Keratinocyte (primary cell): ENCODE measurements around the gene AGPS. TPM values are rescaled to one million over a fixed set of nuclear protein-coding genes. Genes with fewer than 3 reads are reported as not detected.
A peak's percentile ranks its signal among the peaks of the same experiment; 100 is the strongest.

Experiments
- DNase-seq: peaks from one replicate; pipeline ENCODE4 v3.0.0-alpha.2; 2011; ENCODE audit warnings: low read depth, missing footprints, low spot score
- FAIRE-seq: peaks from 2 replicates; lab custom pipeline; 2011; peaks lifted over from hg19 to GRCh38; lab: Jason Lieb, UNC
- H2AFZ ChIP-seq: 2 replicates; pipeline ENCODE4 v1.6.0; 2012; ENCODE audit warnings: low read length, control low read depth, inconsistent platforms; ENCODE audit not compliant: control insufficient read depth
- H3K27ac ChIP-seq: 2 replicates; pipeline ENCODE4 v1.5.1; 2011; ENCODE audit warnings: low read length; ENCODE audit not compliant: control insufficient read depth, insufficient read depth
- H3K27me3 ChIP-seq: 3 replicates; pipeline ENCODE4 v1.6.0; 2011; ENCODE audit warnings: low read length; ENCODE audit not compliant: control insufficient read depth, insufficient read depth; ENCODE audit errors: extremely low read depth
- H3K36me3 ChIP-seq, 2 experiments: 2 replicates in 1 of 2; 3 replicates in 1 of 2; pipeline ENCODE4 v1.5.1; 2011; ENCODE audit warnings: low read length in 2 of 2, mild to moderate bottlenecking in 1 of 2; ENCODE audit not compliant: control insufficient read depth in 2 of 2, insufficient read depth in 2 of 2; ENCODE audit errors: extremely low read depth in 1 of 2
- H3K4me1 ChIP-seq: 3 replicates; pipeline ENCODE4 v1.5.1; 2011; ENCODE audit warnings: low read length; ENCODE audit not compliant: control insufficient read depth, insufficient read depth; ENCODE audit errors: extremely low read depth
- H3K4me2 ChIP-seq: 3 replicates; pipeline ENCODE4 v1.6.0; 2011; ENCODE audit warnings: low read depth, low read length; ENCODE audit not compliant: control insufficient read depth, insufficient read depth; ENCODE audit errors: extremely low read depth
- H3K4me3 ChIP-seq, 3 experiments: fragments of 200-600 bp in 1 of 3; sonication (generic) in 1 of 3; 2 replicates in 2 of 3; 3 replicates in 1 of 3; pipeline ENCODE4 v1.5.1; 2011 to 2016; ENCODE audit warnings: low read length in 3 of 3, mild to moderate bottlenecking in 3 of 3, control low read depth in 2 of 3, inconsistent platforms in 1 of 3, low read depth in 1 of 3, mixed read lengths in 1 of 3, mixed run types in 1 of 3, moderate library complexity in 1 of 3; ENCODE audit not compliant: control insufficient read depth in 2 of 3, insufficient read depth in 2 of 3; ENCODE audit errors: extremely low read depth in 1 of 3
- H3K79me2 ChIP-seq: 2 replicates; pipeline ENCODE4 v1.6.0; 2012; ENCODE audit warnings: low read length; ENCODE audit not compliant: control insufficient read depth, insufficient read depth
- H3K9ac ChIP-seq: 3 replicates; pipeline ENCODE4 v1.6.0; 2011; ENCODE audit warnings: low read length; ENCODE audit not compliant: control insufficient read depth, insufficient read depth; ENCODE audit errors: extremely low read depth
- H3K9me1 ChIP-seq: 3 replicates; pipeline ENCODE4 v1.6.0; 2011; ENCODE audit warnings: low read length; ENCODE audit not compliant: control insufficient read depth, insufficient read depth; ENCODE audit errors: extremely low read depth
- H3K9me3 ChIP-seq: 2 replicates; pipeline ENCODE4 v1.5.1; 2012; ENCODE audit warnings: low read depth, low read length; ENCODE audit not compliant: control insufficient read depth
- H4K20me1 ChIP-seq: 3 replicates; pipeline ENCODE4 v1.6.0; 2011; ENCODE audit warnings: low read length; ENCODE audit not compliant: control insufficient read depth, insufficient read depth; ENCODE audit errors: extremely low read depth
- EZH2 ChIP-seq: IDR thresholded peaks from one replicate; pipeline ENCODE4 v1.6.1; 2012; ENCODE audit warnings: inconsistent platforms, mild to moderate bottlenecking, low read length, moderate library complexity
- dilution Hi-C: fragments of 300-500 bp; cut with MboI; formaldehyde crosslinking; loops from one replicate; pipeline ENCODE4 v1.7.0; 2020; ENCODE audit warnings: low sequenced_read_pairs; ENCODE audit not compliant: extremely low pct_ligation_motif_present
- polyA plus RNA-seq, 5 experiments: library from polyadenylated mRNA; depleted of rRNA in 3 of 5; stranded (reverse) in 3 of 5; stranded (forward) in 1 of 5; unstranded in 1 of 5; fragments of >200 nt; gene quantifications; 1 replicate in 1 of 5; 2 replicates in 3 of 5; 3 replicates in 1 of 5; pipeline versions ENCODE4 v1.2.1 to v1.2.3, GENCODE V29; 2011 to 2012; ENCODE audit warnings: missing spikeins in 2 of 5, low read depth in 1 of 5, low replicate concordance in 1 of 5
- TF ChIP-seq, protein P1 (sequence below), 3 experiments: IDR thresholded peaks in 1 of 3; conservative IDR thresholded peaks in 1 of 3; optimal IDR thresholded peaks in 1 of 3; 2 replicates in 2 of 3; 3 replicates in 1 of 3; pipeline versions ENCODE3 to v1.5.1; 2011; ENCODE audit warnings: low read length in 3 of 3, mild to moderate bottlenecking in 3 of 3, moderate library complexity in 2 of 3, control low read depth in 1 of 3, inconsistent platforms in 1 of 3; ENCODE audit not compliant: insufficient read depth in 2 of 3; ENCODE audit errors: extremely low read depth in 1 of 3

The AGPS gene
- polyA plus RNA-seq, 1 donor (not counting 4 experiments of a cell fraction or from before 2014, with no cell fraction given): 28.0 TPM

DNA sequence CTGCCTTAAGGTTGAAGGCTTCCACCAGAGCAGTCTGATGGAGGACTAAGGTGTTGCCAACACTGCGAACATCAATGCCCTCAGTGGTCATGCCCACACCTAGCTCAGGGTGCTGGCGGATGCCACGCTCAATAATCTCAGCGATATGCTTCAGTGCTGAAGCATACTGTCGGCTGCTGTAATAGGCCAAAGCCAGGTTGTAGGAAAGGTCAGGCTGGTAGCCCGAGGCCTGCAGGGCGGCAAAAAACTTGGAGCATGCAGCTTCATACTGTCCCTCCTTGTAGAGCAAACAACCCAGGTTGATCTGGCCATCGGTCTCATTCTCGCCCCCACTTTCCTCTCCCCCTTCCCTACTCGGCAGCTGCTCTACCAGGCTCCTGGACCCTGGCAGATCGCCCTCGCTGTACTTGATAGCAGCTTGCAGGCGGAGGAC lies 159.4 kb downstream of the AGPS start:
- Histone ChIP-seq H4K20me1 (no peaks in the 10 kb centered on the region), H3K9me3 (no peaks in the 10 kb centered on the region), H3K27ac (peak overlapping the region; percentile 100), H3K4me3 (peak overlapping the region; percentile 73 to 98 (median 97)), H3K4me1 (no peaks in the 10 kb centered on the region), H3K9me1 (no peaks in the 10 kb centered on the region), H3K27me3 (no peaks in the 10 kb centered on the region), H3K4me2 (peak overlapping the region; percentile 96), H3K36me3 (no peaks in the 10 kb centered on the region), H3K9ac (peak overlapping the region; percentile 98), H2AFZ (peak overlapping the region; percentile 100), H3K79me2 (no peaks in the 10 kb centered on the region)
- dilution Hi-C loops: no loop called here
- TF ChIP-seq EZH2: no peak
- TF ChIP-seq, protein P1, sequence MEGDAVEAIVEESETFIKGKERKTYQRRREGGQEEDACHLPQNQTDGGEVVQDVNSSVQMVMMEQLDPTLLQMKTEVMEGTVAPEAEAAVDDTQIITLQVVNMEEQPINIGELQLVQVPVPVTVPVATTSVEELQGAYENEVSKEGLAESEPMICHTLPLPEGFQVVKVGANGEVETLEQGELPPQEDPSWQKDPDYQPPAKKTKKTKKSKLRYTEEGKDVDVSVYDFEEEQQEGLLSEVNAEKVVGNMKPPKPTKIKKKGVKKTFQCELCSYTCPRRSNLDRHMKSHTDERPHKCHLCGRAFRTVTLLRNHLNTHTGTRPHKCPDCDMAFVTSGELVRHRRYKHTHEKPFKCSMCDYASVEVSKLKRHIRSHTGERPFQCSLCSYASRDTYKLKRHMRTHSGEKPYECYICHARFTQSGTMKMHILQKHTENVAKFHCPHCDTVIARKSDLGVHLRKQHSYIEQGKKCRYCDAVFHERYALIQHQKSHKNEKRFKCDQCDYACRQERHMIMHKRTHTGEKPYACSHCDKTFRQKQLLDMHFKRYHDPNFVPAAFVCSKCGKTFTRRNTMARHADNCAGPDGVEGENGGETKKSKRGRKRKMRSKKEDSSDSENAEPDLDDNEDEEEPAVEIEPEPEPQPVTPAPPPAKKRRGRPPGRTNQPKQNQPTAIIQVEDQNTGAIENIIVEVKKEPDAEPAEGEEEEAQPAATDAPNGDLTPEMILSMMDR (optimal IDR thresholded peaks at IDR 0.05 in 1 of 3, IDR thresholded peaks at IDR 0.05 in 1 of 3, conservative IDR thresholded peaks at IDR 0.05 in 1 of 3; ENCODE audit: extremely low read depth in 1 of 3, insufficient read depth in 2 of 3, low read length in 3 of 3): no peak
- no peak for FAIRE-seq
- no peak for DNase-seq

DNA sequence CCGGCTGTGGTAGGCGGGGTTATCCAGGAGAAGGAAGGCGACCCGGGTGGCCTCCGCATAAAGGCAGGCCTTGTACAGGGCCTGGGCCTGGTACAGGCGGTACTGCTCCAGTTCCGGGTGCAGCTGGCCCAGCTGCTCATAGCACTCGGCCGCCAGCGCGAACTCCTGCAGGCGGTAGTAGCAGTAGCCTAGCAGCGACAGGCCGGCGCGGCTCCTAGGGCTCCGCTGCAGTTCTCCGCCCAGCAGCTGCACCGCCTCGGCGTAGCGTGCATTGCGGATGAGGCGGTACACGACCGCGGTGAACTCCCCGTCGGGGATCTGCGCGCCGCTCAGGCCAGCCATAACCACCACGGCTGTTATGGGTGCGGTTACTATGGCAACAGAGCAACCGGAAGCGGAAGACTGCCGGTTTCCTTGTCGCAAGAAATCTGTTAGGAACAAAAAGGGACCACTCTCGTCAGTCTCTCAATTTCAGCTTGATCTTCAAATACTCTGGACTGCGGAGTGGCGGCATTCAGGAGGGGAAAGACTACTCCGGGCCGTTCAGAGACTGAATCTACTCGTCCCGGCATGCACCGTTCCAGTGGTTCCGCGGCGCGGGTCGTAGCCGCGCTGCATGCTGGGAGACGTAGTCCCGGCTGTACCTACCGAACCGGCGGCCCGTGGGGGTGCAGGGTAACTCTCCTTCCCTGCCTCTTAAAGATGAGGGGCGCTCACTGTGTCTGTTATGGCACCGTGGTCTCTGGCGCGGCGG lies 160.0 kb downstream of the AGPS start:
- TF ChIP-seq EZH2: no peak
- TF ChIP-seq, protein P1 (optimal IDR thresholded peaks at IDR 0.05 in 1 of 3, IDR thresholded peaks at IDR 0.05 in 1 of 3, conservative IDR thresholded peaks at IDR 0.05 in 1 of 3; ENCODE audit: extremely low read depth in 1 of 3, insufficient read depth in 2 of 3, low read length in 3 of 3): no peak
- dilution Hi-C loops: no loop called here
- H3K79me2 ChIP-seq: no peaks in the 10 kb centered on the region
- no peaks in the 10 kb centered on the region for H3K9me3 ChIP-seq
- no peaks in the 10 kb centered on the region for H3K4me1 ChIP-seq
- no peaks in the 10 kb centered on the region for H3K9me1 ChIP-seq
- no peaks in the 10 kb centered on the region for H4K20me1 ChIP-seq
- H2AFZ ChIP-seq: peak overlapping the region; percentile 100
- no peak for FAIRE-seq
- H3K27me3 ChIP-seq: no peaks in the 10 kb centered on the region
- DNase-seq: peak; percentile 28
- peak overlapping the region; percentile 96 for H3K4me2 ChIP-seq
- H3K36me3 ChIP-seq: no peaks in the 10 kb centered on the region
- H3K4me3 ChIP-seq: peak overlapping the region; percentile 73 to 98 (median 97)
- peak overlapping the region; percentile 98 for H3K9ac ChIP-seq
- H3K27ac ChIP-seq: peak overlapping the region; percentile 100
